ENCODE measurements around the gene BRD3. TPM values are rescaled to one million over a fixed set of nuclear protein-coding genes. Genes with fewer than 3 reads are reported as not detected.
A peak's percentile ranks its signal among the peaks of the same experiment; 100 is the strongest.

The BRD3 gene
- total RNA-seq, 1 donor from 2014 or later, result 48.7 TPM

GRCh38 chr9:134028575-134029247 lies 39.1 kb downstream of the BRD3 start:
- no peak overlapping the region for H3K4me3 Mint-ChIP-seq (ENCODE audit: unreplicated experiment)
- peak; percentile 54 for DNase-seq (ENCODE audit: low spot score)
- H3K27ac Mint-ChIP-seq (ENCODE audit: unreplicated experiment), result no peak overlapping the region
- peaks cover 12% of the 10 kb centered on the region for H3K36me3 Mint-ChIP-seq (ENCODE audit: low read depth)
- no peak for TF ChIP-seq CTCF (IDR thresholded peaks at IDR 0.05)
- no peaks in the 10 kb centered on the region for H3K9me3 Mint-ChIP-seq (ENCODE audit: low read depth)
- peaks cover 16% of the 10 kb centered on the region for H3K4me1 Mint-ChIP-seq (ENCODE audit: low read depth)
- H3K27me3 Mint-ChIP-seq (ENCODE audit: low read depth), result no peaks in the 10 kb centered on the region

GRCh38 chr9:134028076-134028475 lies 39.8 kb downstream of the BRD3 start:
- H3K4me1 Mint-ChIP-seq (ENCODE audit: low read depth), result peaks cover 16% of the 10 kb centered on the region
- no peaks in the 10 kb centered on the region for H3K27me3 Mint-ChIP-seq (ENCODE audit: low read depth)
- H3K4me3 Mint-ChIP-seq (ENCODE audit: unreplicated experiment), result no peak overlapping the region
- peaks cover 6% of the 10 kb centered on the region for H3K36me3 Mint-ChIP-seq (ENCODE audit: low read depth)
- H3K9me3 Mint-ChIP-seq (ENCODE audit: low read depth), result no peaks in the 10 kb centered on the region
- H3K27ac Mint-ChIP-seq (ENCODE audit: unreplicated experiment), result no peak overlapping the region
- DNase-seq (ENCODE audit: low spot score), result peak; percentile 46
- TF ChIP-seq CTCF (IDR thresholded peaks at IDR 0.05), result no peak

- Mint-ChIP-seq H3K4me3 (ENCODE audit: unreplicated experiment) (no peak overlapping the region), H3K36me3 (ENCODE audit: low read depth) (peaks cover 2% of the 10 kb centered on the region), H3K27me3 (ENCODE audit: low read depth) (no peaks in the 10 kb centered on the region), H3K4me1 (ENCODE audit: low read depth) (peaks cover 16% of the 10 kb centered on the region), H3K9me3 (ENCODE audit: low read depth) (no peaks in the 10 kb centered on the region), H3K27ac (ENCODE audit: unreplicated experiment) (no peak overlapping the region)
- TF ChIP-seq CTCF (IDR thresholded peaks at IDR 0.05), result no peak
- peak; percentile 34 for DNase-seq (ENCODE audit: low spot score)
These were observed 40.3 kb downstream of the BRD3 start for GRCh38 chr9:134027561-134027960.

DNA sequence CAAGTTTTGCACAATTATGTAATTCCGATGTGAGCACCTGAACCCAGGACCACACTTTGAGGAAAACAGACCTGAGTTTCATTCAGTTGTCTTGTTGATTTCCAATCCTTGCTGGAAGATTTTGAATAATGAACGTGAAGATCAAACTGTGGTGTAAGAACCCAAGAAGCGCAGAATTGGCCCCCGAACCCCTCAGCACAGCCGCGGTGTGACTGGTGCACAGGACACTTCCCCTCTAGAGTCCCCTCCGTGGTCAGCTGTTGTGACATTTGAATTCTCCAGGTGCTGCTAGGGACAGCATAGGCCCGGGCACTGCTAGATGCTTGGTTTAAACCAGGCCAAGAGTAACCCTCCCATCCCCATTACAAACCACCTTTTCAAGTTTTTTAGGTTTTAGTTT lies 40.8 kb downstream of the BRD3 start:
- no peak for TF ChIP-seq CTCF (IDR thresholded peaks at IDR 0.05)
- Mint-ChIP-seq H3K9me3 (ENCODE audit: low read depth) (no peaks in the 10 kb centered on the region), H3K27me3 (ENCODE audit: low read depth) (no peaks in the 10 kb centered on the region), H3K27ac (ENCODE audit: unreplicated experiment) (no peak overlapping the region), H3K4me3 (ENCODE audit: unreplicated experiment) (no peak overlapping the region), H3K36me3 (ENCODE audit: low read depth) (peaks cover 2% of the 10 kb centered on the region), H3K4me1 (ENCODE audit: low read depth) (peaks cover 16% of the 10 kb centered on the region)
- peak; percentile 70 for DNase-seq (ENCODE audit: low spot score)

GRCh38 chr9:134026581-134026980 lies 41.2 kb downstream of the BRD3 start:
- no peaks in the 10 kb centered on the region for H3K9me3 Mint-ChIP-seq (ENCODE audit: low read depth)
- H3K27ac Mint-ChIP-seq (ENCODE audit: unreplicated experiment), result no peak overlapping the region
- no peaks in the 10 kb centered on the region for H3K27me3 Mint-ChIP-seq (ENCODE audit: low read depth)
- TF ChIP-seq CTCF (IDR thresholded peaks at IDR 0.05), result no peak
- H3K4me3 Mint-ChIP-seq (ENCODE audit: unreplicated experiment), result peak overlapping the region; percentile 76
- H3K4me1 Mint-ChIP-seq (ENCODE audit: low read depth), result peaks cover 16% of the 10 kb centered on the region
- H3K36me3 Mint-ChIP-seq (ENCODE audit: low read depth), result peaks cover 2% of the 10 kb centered on the region
- peak; percentile 83 for DNase-seq (ENCODE audit: low spot score)

Data from chondrocyte (in vitro differentiated cells).